SH-SY5Y (cell line): ENCODE data around the gene CUEDC2.
A peak's percentile ranks its signal among the peaks of the same experiment; 100 is the strongest.

Source experiments
- GATA2 ChIP-seq: IDR thresholded peaks from 2 replicates; pipeline ENCODE4 v1.6.1; 2011; ENCODE audit warnings: mild to moderate bottlenecking, low read depth, low read length
- GATA3 ChIP-seq: IDR thresholded peaks from 2 replicates; pipeline ENCODE4 v1.6.1; 2011; ENCODE audit warnings: low read depth, mild to moderate bottlenecking, low read length, moderate library complexity

Gene CUEDC2

GRCh38 chr10:102421757-102422512 lies 10.4 kb downstream of the CUEDC2 start:
- TF ChIP-seq GATA2: no peak
- no peak for TF ChIP-seq GATA3

GRCh38 chr10:102421507-102421756 lies 10.9 kb downstream of the CUEDC2 start:
- TF ChIP-seq GATA3 (no peak), GATA2 (no peak)

GRCh38 chr10:102420714-102421506 lies 11.5 kb downstream of the CUEDC2 start, which contains the start of gene FBXL15:
TSS of gene FBXL15 (plus strand) at chr10:102420836. CDS start at chr10:102421130, 294 bp downstream.
- no peak for TF ChIP-seq GATA3
- no peak for TF ChIP-seq GATA2

GRCh38 chr10:102420181-102420713 lies 12.1 kb downstream of the CUEDC2 start:
- TF ChIP-seq GATA3 (no peak), GATA2 (no peak)

- no peak for TF ChIP-seq GATA3
- peak; percentile 29; the same call in 1 of the 2 replicates for TF ChIP-seq GATA2
Observed at GRCh38 chr10:102419269-102420180, 12.8 kb downstream of the CUEDC2 start.

- TF ChIP-seq GATA3 (no peak), GATA2 (no peak)
Observed at GRCh38 chr10:102418622-102419268, 13.6 kb downstream of the CUEDC2 start, which contains the start of gene PSD. TSS of gene PSD (minus strand) at chr10:102418785. CDS start at chr10:102417038, 1,747 bp downstream.

GRCh38 chr10:102416695-102417094 lies 15.7 kb downstream of the CUEDC2 start:
- TF ChIP-seq GATA2 (no peak), GATA3 (no peak)

- no peak for TF ChIP-seq GATA2
- no peak for TF ChIP-seq GATA3
Observed at GRCh38 chr10:102416283-102416682, 16.1 kb downstream of the CUEDC2 start.

- TF ChIP-seq GATA3 (no peak), GATA2 (no peak)
Observed at GRCh38 chr10:102414749-102415148, 17.6 kb downstream of the CUEDC2 start.

GRCh38 chr10:102413806-102414561 lies 18.4 kb downstream of the CUEDC2 start:
- TF ChIP-seq GATA2 (no peak), GATA3 (no peak)

GRCh38 chr10:102413053-102413705 lies 19.2 kb downstream of the CUEDC2 start:
- TF ChIP-seq GATA3 (no peak), GATA2 (no peak)

- TF ChIP-seq GATA3: no peak
- TF ChIP-seq GATA2: no peak
Observed at GRCh38 chr10:102412293-102412692, 20.1 kb downstream of the CUEDC2 start.
